ENCODE data around the gene NID1. TPM values are rescaled to one million over a fixed set of nuclear protein-coding genes. Genes with fewer than 3 reads are reported as not detected.

NID1 gene
- total and polyA plus RNA-seq, 2 of the 4 experiments (the other 2 are of a cell fraction), result 21.9 to 83.3 TPM

GRCh38 chr1:236033336-236033735 lies 31.6 kb downstream of the NID1 start:
- POLR2A ChIA-PET (ENCODE audit: unreplicated experiment), result no interaction called here
- dilution Hi-C loops (cut with HindIII; ENCODE audit: low sequenced_read_pairs, unreplicated experiment), result no loop called here
- no TSS peak for BruUV-seq (replicated peaks)
- Histone ChIP-seq H3K4me2 (ENCODE audit: low read depth, low read length) (no peak overlapping the region), H3K4me1 (ENCODE audit: control insufficient read depth, insufficient read depth, low read length) (peaks cover 15% of the 10 kb centered on the region), H3K36me3 (ENCODE audit: control insufficient read depth, insufficient read depth, low read length) (peaks cover 33% of the 10 kb centered on the region), H2BK20ac (ENCODE audit: low read depth, low read length) (no peak overlapping the region), H2AFZ (replicated peaks; ENCODE audit: low read length, poor library complexity) (no peak overlapping the region), H4K5ac (ENCODE audit: low read depth, low read length) (no peak overlapping the region), H4K91ac (ENCODE audit: insufficient read depth, low read depth, low read length) (no peak overlapping the region), H4K20me1 (ENCODE audit: insufficient read depth, low read length) (no peaks in the 10 kb centered on the region; the same call in 1 of the 2 replicates), H2BK15ac (ENCODE audit: low read depth, low read length) (no peak overlapping the region), H3K23ac (ENCODE audit: low read depth, low read length) (no peak overlapping the region; the same call in 1 of the 2 replicates), H2BK5ac (ENCODE audit: low read depth, low read length, poor library complexity, severe bottlenecking) (no peak overlapping the region), H3K56ac (ENCODE audit: extremely low read depth, insufficient read depth, low read length) (no peak overlapping the region), H2BK120ac (ENCODE audit: low read depth, low read length) (no peak overlapping the region), H4K8ac (ENCODE audit: low read depth in 2 of 2, low read length in 2 of 2) (no peak overlapping the region), H3K9ac (ENCODE audit: low read depth, low read length) (no peak overlapping the region), H2AK9ac (replicated peaks; ENCODE audit: low read depth, low read length, poor library complexity) (no peak overlapping the region), H3K79me1 (ENCODE audit: low read depth in 1 of 2, low read length in 2 of 2) (peaks cover 0 to 25% of the 10 kb centered on the region in 2 experiments; a peak in 2 of 4 replicates), H3K4me3 (ENCODE audit: insufficient read depth, low read depth, low read length) (no peak overlapping the region), H3K14ac (replicated peaks; ENCODE audit: low read depth, low read length) (no peak overlapping the region), H2AK5ac (ENCODE audit: low read depth, low read length) (no peak overlapping the region), H3K4ac (ENCODE audit: low read depth, low read length) (no peak overlapping the region), H3K18ac (ENCODE audit: low read depth, low read length) (no peak overlapping the region), H3K9me3 (ENCODE audit: control insufficient read depth, insufficient read depth, low read length) (no peaks in the 10 kb centered on the region), H3K9me1 (ENCODE audit: insufficient read depth, low read length) (peaks cover 23% of the 10 kb centered on the region), H3K27ac (ENCODE audit: insufficient read depth, low read length) (no peak overlapping the region), H3K27me3 (ENCODE audit: control insufficient read depth, insufficient read depth, low read length) (no peaks in the 10 kb centered on the region)
- CTCF ChIA-PET, result no interaction called here
- DNase-seq, result no peak
- ATAC-seq (ENCODE audit: low read depth), result no peak
- intact Hi-C loops (cut with micrococcal nuclease), result loop anchor here (10.0 kb wide), 1 partner anchor 49 kb away; no protein-coding TSS in a partner anchor
- 100% methylated on average over 1 of the region's 4 CpGs; no CpG with 5 or more reads in 1 of the 2 experiments for WGBS, 2 experiments (ENCODE audit: extremely low coverage in 2 of 2, insufficient read length in 1 of 2)
- in situ Hi-C loops (cut with MboI; ENCODE audit: low sequenced_read_pairs), result no loop called here
- TF ChIP-seq RCOR1 (IDR thresholded peaks at IDR 0.05; ENCODE audit: insufficient replicate concordance, low read length) (no peak), MAFK (IDR thresholded peaks at IDR 0.05; ENCODE audit: low read depth, low read length) (no peak), RFX5 (IDR thresholded peaks at IDR 0.05; ENCODE audit: low read depth, low read length) (no peak), CHD1 (IDR thresholded peaks at IDR 0.05; ENCODE audit: low read depth, low read length) (no peak)
